OCI-LY7 (cell line): ENCODE measurements around the gene PIN1. TPM values are rescaled to one million over a fixed set of nuclear protein-coding genes. Genes with fewer than 3 reads are reported as not detected.

ENCODE experiments used
- BruUV-seq: library from RNA; stranded (reverse); fragments of 400-500 nt; replicated peaks from 2 replicates; lab custom pipeline; 2021; lab: Mats Ljungman, UMichigan
- CTCF ChIA-PET: fragments of 300-600 bp; sonication (Branson Sonifier 250); formaldehyde crosslinking; loops from one replicate; lab custom pipeline; 2022; ENCODE audit warnings: antibody characterized with exemption; ENCODE audit not compliant: unreplicated experiment; lab: Charles Lee
- POLR2A ChIA-PET: fragments of 300-600 bp; sonication (Branson Sonifier 250); formaldehyde crosslinking; loops from one replicate; lab custom pipeline; 2022; ENCODE audit warnings: antibody characterized with exemption; lab: Charles Lee
- DNase-seq: peaks from one replicate; pipeline ENCODE4 v3.0.0-alpha.2; 2015; ENCODE audit warnings: low spot score
- H2AFZ ChIP-seq: fragments of 200-600 bp; sonication (generic), shearing (Covaris generic); 2 replicates; pipeline ENCODE4 v1.6.1; 2014; ENCODE audit warnings: mild to moderate bottlenecking, antibody characterized with exemption, low read length, moderate library complexity
- H3K27ac ChIP-seq: fragments of 200-600 bp; sonication (generic); 2 replicates; pipeline ENCODE4 v1.5.1; 2014; ENCODE audit warnings: mixed run types, low read depth, mild to moderate bottlenecking, moderate library complexity, low read length, inconsistent platforms; ENCODE audit not compliant: poor library complexity, severe bottlenecking
- H3K36me3 ChIP-seq: fragments of 200-600 bp; sonication (generic); 2 replicates; pipeline ENCODE4 v1.6.1; 2014; ENCODE audit warnings: mild to moderate bottlenecking, antibody characterized with exemption, low read length, moderate library complexity, mixed read lengths; ENCODE audit not compliant: insufficient read depth
- H3K4me1 ChIP-seq: fragments of 200-600 bp; sonication (generic); 2 replicates; pipeline ENCODE4 v1.5.1; 2014; ENCODE audit warnings: mild to moderate bottlenecking, low read length; ENCODE audit not compliant: insufficient read depth, poor library complexity, severe bottlenecking
- H3K4me2 ChIP-seq: fragments of 200-600 bp; sonication (generic); 2 replicates; pipeline ENCODE4 v1.6.1; 2014; ENCODE audit warnings: mild to moderate bottlenecking, low read length
- H3K4me3 ChIP-seq: fragments of 200-600 bp; sonication (generic); 2 replicates; pipeline ENCODE4 v1.5.1; 2014; ENCODE audit warnings: mild to moderate bottlenecking, low read depth, low read length; ENCODE audit not compliant: poor library complexity, severe bottlenecking
- H3K79me2 ChIP-seq: fragments of 200-600 bp; sonication (generic); 2 replicates; pipeline ENCODE4 v1.6.1; 2016; ENCODE audit warnings: low read depth, mild to moderate bottlenecking, low read length, moderate library complexity, mixed read lengths; ENCODE audit not compliant: insufficient read depth
- H3K9me2 ChIP-seq: fragments of 200-600 bp; sonication (generic); 2 replicates; pipeline ENCODE4 v1.6.1; 2016; ENCODE audit warnings: mild to moderate bottlenecking, low read length, mixed read lengths; ENCODE audit not compliant: insufficient read depth
- H3K9me3 ChIP-seq: fragments of 200-600 bp; sonication (generic); 2 replicates; pipeline ENCODE4 v1.6.1; 2014; ENCODE audit warnings: mild to moderate bottlenecking, mixed run types, low read length, mixed read lengths
- H4K20me1 ChIP-seq: fragments of 200-600 bp; sonication (generic); 2 replicates; pipeline ENCODE4 v1.6.1; 2014; ENCODE audit warnings: mild to moderate bottlenecking, antibody characterized with exemption, low read length, moderate library complexity, mixed read lengths; ENCODE audit not compliant: insufficient read depth
- EZH2phosphoT487 ChIP-seq: fragments of 200-600 bp; sonication (generic); IDR thresholded peaks from 2 replicates; pipeline ENCODE4 v1.6.1; 2018; ENCODE audit warnings: low read depth, borderline replicate concordance, mild to moderate bottlenecking, mixed run types, antibody characterized with exemption, low read length, moderate library complexity, mixed read lengths
- intact Hi-C: fragments of 100-400 bp; cut with micrococcal nuclease; formaldehyde crosslinking; loops from one replicate; pipeline ENCODE4 v1.10.0; 2022; ENCODE audit not compliant: unreplicated experiment
- total RNA-seq, 2 experiments: library from RNA; depleted of rRNA in 1 of 2; stranded (reverse); fragments of >200 nt in 1 of 2; shearing (Covaris generic) in 1 of 2; gene quantifications; 2 replicates each; pipeline ENCODE4 v1.2.3, GENCODE V29; 2014 to 2022
- TF ChIP-seq, protein P1 (sequence below): fragments of 200-600 bp; sonication (generic); conservative IDR thresholded peaks from 2 replicates; pipeline ENCODE4 v1.5.1; 2014; ENCODE audit warnings: mild to moderate bottlenecking, antibody characterized with exemption, low read length, moderate library complexity, mixed read lengths

PIN1 gene
- total RNA-seq, 2 experiments from 2014 or later: 86.9 to 137 TPM

DNA sequence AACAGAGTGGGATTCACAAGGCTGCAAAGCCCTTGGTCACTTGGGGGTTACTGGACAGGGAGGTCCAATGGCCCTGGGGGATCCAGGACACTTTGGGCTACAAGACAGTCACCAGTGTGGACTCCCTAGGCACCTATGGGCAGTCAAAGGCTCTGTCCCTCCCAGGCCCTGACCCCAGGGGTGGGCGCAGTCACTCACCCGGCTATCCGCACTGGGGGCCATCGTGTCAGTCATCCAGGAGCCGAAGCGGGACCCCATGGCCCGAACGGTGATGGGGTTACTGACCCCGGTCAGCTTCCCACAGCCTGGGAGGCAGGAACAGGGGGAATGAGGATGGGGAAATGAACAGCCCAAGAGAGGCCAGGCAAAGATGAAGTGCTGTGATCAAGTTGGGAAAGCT, 21.5 kb downstream of the PIN1 start:
- peaks cover 4% of the 10 kb centered on the region for H3K4me1 ChIP-seq
- intact Hi-C loops: no loop called here
- no peak overlapping the region for H3K27ac ChIP-seq
- no peaks in the 10 kb centered on the region for H3K9me3 ChIP-seq
- H2AFZ ChIP-seq: no peak overlapping the region
- POLR2A ChIA-PET: interaction anchor here (0.7 kb wide), 1 partner anchor 11 kb away, joined by 3 read pairs; no protein-coding TSS in a partner anchor
- H3K36me3 ChIP-seq: no peaks in the 10 kb centered on the region
- no peaks in the 10 kb centered on the region for H3K9me2 ChIP-seq
- no peak overlapping the region for H3K4me3 ChIP-seq
- TF ChIP-seq EZH2phosphoT487: no peak
- TF ChIP-seq, protein P1, sequence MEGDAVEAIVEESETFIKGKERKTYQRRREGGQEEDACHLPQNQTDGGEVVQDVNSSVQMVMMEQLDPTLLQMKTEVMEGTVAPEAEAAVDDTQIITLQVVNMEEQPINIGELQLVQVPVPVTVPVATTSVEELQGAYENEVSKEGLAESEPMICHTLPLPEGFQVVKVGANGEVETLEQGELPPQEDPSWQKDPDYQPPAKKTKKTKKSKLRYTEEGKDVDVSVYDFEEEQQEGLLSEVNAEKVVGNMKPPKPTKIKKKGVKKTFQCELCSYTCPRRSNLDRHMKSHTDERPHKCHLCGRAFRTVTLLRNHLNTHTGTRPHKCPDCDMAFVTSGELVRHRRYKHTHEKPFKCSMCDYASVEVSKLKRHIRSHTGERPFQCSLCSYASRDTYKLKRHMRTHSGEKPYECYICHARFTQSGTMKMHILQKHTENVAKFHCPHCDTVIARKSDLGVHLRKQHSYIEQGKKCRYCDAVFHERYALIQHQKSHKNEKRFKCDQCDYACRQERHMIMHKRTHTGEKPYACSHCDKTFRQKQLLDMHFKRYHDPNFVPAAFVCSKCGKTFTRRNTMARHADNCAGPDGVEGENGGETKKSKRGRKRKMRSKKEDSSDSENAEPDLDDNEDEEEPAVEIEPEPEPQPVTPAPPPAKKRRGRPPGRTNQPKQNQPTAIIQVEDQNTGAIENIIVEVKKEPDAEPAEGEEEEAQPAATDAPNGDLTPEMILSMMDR: no peak
- no peaks in the 10 kb centered on the region for H3K79me2 ChIP-seq
- CTCF ChIA-PET: no interaction called here
- no peaks in the 10 kb centered on the region for H4K20me1 ChIP-seq
- no peak overlapping the region for H3K4me2 ChIP-seq
- BruUV-seq: no TSS peak
- no peak for DNase-seq

DNA sequence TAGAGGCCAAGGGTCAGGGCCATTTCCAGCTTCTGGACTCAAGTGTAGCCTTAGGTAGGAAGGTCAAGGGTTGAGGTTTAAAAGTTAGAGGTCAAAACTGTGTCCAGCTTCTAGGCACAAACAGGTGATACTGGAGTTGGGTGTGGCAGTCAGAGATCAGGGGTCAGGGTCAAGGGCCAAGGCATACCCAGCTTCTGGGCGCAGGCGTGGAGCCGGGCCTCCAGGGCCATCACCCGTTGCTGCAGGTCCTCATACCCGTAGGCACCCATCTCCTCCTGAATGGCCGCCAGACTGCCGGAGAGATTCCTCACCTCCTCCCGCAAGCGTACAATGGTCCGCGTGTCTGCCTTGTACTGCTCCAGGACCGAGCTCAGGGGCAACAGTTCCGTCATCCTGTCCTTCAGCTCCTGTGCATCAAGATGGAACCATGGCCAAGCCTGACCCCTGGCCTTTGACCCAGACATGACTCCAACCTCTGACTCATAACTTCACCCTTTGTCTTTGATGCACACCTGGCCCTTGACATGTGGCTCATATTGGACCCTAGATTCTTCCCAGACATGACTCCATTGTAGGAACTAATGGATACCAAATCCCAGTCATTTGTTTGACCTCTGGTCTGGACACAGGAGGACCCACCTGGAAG, 22.1 kb downstream of the PIN1 start:
- no peaks in the 10 kb centered on the region for H3K79me2 ChIP-seq
- H3K4me1 ChIP-seq: peaks cover 4% of the 10 kb centered on the region
- no TSS peak for BruUV-seq
- no peaks in the 10 kb centered on the region for H3K9me2 ChIP-seq
- TF ChIP-seq, protein P1: no peak
- no peak for TF ChIP-seq EZH2phosphoT487
- DNase-seq: no peak
- intact Hi-C loops: no loop called here
- no peaks in the 10 kb centered on the region for H3K9me3 ChIP-seq
- ChIA-PET POLR2A (interaction anchor here (0.7 kb wide), 1 partner anchor 12 kb away, joined by 3 read pairs; no protein-coding TSS in a partner anchor), CTCF (no interaction called here)
- no peak overlapping the region for H3K4me2 ChIP-seq
- no peak overlapping the region for H3K27ac ChIP-seq
- H4K20me1 ChIP-seq: no peaks in the 10 kb centered on the region
- H3K36me3 ChIP-seq: no peaks in the 10 kb centered on the region
- H2AFZ ChIP-seq: no peak overlapping the region
- no peak overlapping the region for H3K4me3 ChIP-seq
